GM19025 (cell line): Measurements from ENCODE around the gene CACFD1.

Source experiments
- ATAC-seq: cut with Tn5 transposase; IDR thresholded peaks from one replicate; pipeline ENCODE4 v1.9.1; 2021; ENCODE audit warnings: mild to moderate bottlenecking, low read depth, moderate library complexity; ENCODE audit not compliant: unreplicated experiment

The CACFD1 gene

GRCh38 chr9:133495327-133496293 is 35.8 kb downstream of the CACFD1 start:
- ATAC-seq = no peak

GRCh38 chr9:133496861-133497842 is 37.4 kb downstream of the CACFD1 start:
- ATAC-seq = no peak

- no peak for ATAC-seq
These were observed 39.5 kb downstream of the CACFD1 start for GRCh38 chr9:133499132-133499891.

- no peak for ATAC-seq
These were observed 40.1 kb downstream of the CACFD1 start for GRCh38 chr9:133499892-133500270.

- no peak for ATAC-seq
These were observed 42.3 kb downstream of the CACFD1 start for GRCh38 chr9:133502112-133502511.

GRCh38 chr9:133505186-133505830 is 45.5 kb downstream of the CACFD1 start:
- ATAC-seq = no peak

- no peak for ATAC-seq
These were observed 46.3 kb downstream of the CACFD1 start for GRCh38 chr9:133505901-133506652.

GRCh38 chr9:133506653-133507038 is 46.9 kb downstream of the CACFD1 start:
- no peak for ATAC-seq

- no peak for ATAC-seq
These were observed 47.6 kb downstream of the CACFD1 start for GRCh38 chr9:133507246-133507965.

GRCh38 chr9:133508046-133508445 is 48.3 kb downstream of the CACFD1 start:
- no peak for ATAC-seq

GRCh38 chr9:133509179-133510083 is 49.7 kb downstream of the CACFD1 start:
- no peak for ATAC-seq

GRCh38 chr9:133510926-133511505 is 51.2 kb downstream of the CACFD1 start:
- no peak for ATAC-seq

- ATAC-seq = no peak
These were observed 51.8 kb downstream of the CACFD1 start for GRCh38 chr9:133511607-133512006.

- no peak for ATAC-seq
These were observed 52.8 kb downstream of the CACFD1 start for GRCh38 chr9:133512253-133513213.

GRCh38 chr9:133513214-133514100 is 53.7 kb downstream of the CACFD1 start:
- no peak for ATAC-seq
